Neural cell (in vitro differentiated cells): ENCODE measurements around the gene ENPEP. TPM values are rescaled to one million over a fixed set of nuclear protein-coding genes. Genes with fewer than 3 reads are reported as not detected.

Experiments
- H2AFZ ChIP-seq: fragments of 200-600, 300-800 bp; sonication (generic), shearing (Covaris generic); 2 replicates; pipeline ENCODE4 v1.6.0; 2014; ENCODE audit warnings: low read depth, mild to moderate bottlenecking, antibody characterized with exemption, low read length, moderate library complexity
- H3F3A ChIP-seq: fragments of 200-600 bp; shearing (Covaris generic); 2 replicates; pipeline ENCODE4 v1.6.1; 2016; ENCODE audit warnings: mild to moderate bottlenecking, moderate library complexity, mixed read lengths, antibody characterized with exemption, low read length; ENCODE audit not compliant: insufficient read depth, poor library complexity, severe bottlenecking
- H3K27ac ChIP-seq: fragments of 200-600, 300-800 bp; sonication (generic), shearing (Covaris generic); 2 replicates; pipeline ENCODE4 v1.5.1; 2014; ENCODE audit warnings: mild to moderate bottlenecking, low read length, moderate library complexity
- H3K27me3 ChIP-seq: fragments of 300-800, 200-600 bp; sonication (generic), shearing (Covaris generic); 2 replicates; pipeline ENCODE4 v1.6.0; 2014; ENCODE audit warnings: mild to moderate bottlenecking, low read depth, low read length, moderate library complexity; ENCODE audit not compliant: insufficient read depth
- H3K36me3 ChIP-seq: fragments of 300-800, 200-600 bp; sonication (generic), shearing (Covaris generic); 2 replicates; pipeline ENCODE4 v1.5.1; 2014; ENCODE audit warnings: mild to moderate bottlenecking, antibody characterized with exemption, low read length, moderate library complexity; ENCODE audit not compliant: insufficient read depth
- H3K4me2 ChIP-seq: fragments of 300-800, 200-600 bp; sonication (generic), shearing (Covaris generic); 2 replicates; pipeline ENCODE4 v1.6.0; 2014; ENCODE audit warnings: mild to moderate bottlenecking, low read length
- H3K4me3 ChIP-seq: fragments of 300-800, 200-600 bp; sonication (generic), shearing (Covaris generic); 2 replicates; pipeline ENCODE4 v1.5.1; 2014; ENCODE audit warnings: mild to moderate bottlenecking, low read length, moderate library complexity
- H3K79me2 ChIP-seq: fragments of 200-600 bp; shearing (Covaris generic); replicated peaks from 2 replicates; pipeline ENCODE4 v1.6.0; 2014; ENCODE audit warnings: mild to moderate bottlenecking, low read length, moderate library complexity; ENCODE audit not compliant: insufficient read depth
- H3K9ac ChIP-seq: fragments of 300-800, 200-600 bp; sonication (generic), shearing (Covaris generic); 2 replicates; pipeline ENCODE4 v1.6.1; 2016; ENCODE audit warnings: mild to moderate bottlenecking, low read length, mixed read lengths
- H3K9me2 ChIP-seq: fragments of 200-600 bp; shearing (Covaris generic); 2 replicates; pipeline ENCODE4 v1.6.1; 2016; ENCODE audit warnings: mild to moderate bottlenecking, low read length, mixed read lengths; ENCODE audit not compliant: insufficient read depth
- H3K9me3 ChIP-seq: fragments of 200-600, 300-800 bp; sonication (generic), shearing (Covaris generic); 2 replicates; pipeline ENCODE4 v1.6.1; 2016; ENCODE audit warnings: mild to moderate bottlenecking, mixed run types, low read length, moderate library complexity, mixed read lengths
- H4K20me1 ChIP-seq: fragments of 200-600 bp; shearing (Covaris generic); 2 replicates; pipeline ENCODE4 v1.6.1; 2016; ENCODE audit warnings: mild to moderate bottlenecking, mixed run types; ENCODE audit not compliant: insufficient read depth
- EP300 ChIP-seq: fragments of 450-650 bp; conservative IDR thresholded peaks from 2 replicates; pipeline ENCODE4 v1.6.1; 2014; ENCODE audit warnings: antibody characterized with exemption, mild to moderate bottlenecking, moderate library complexity; ENCODE audit not compliant: poor library complexity, severe bottlenecking
- EZH2 ChIP-seq: fragments of 200-600, 300-800 bp; shearing (Covaris generic), sonication (generic); IDR thresholded peaks from 2 replicates; pipeline ENCODE4 v1.6.1; 2014; ENCODE audit warnings: antibody characterized with exemption, low read length, borderline replicate concordance, mild to moderate bottlenecking; ENCODE audit not compliant: insufficient read depth, poor library complexity, severe bottlenecking
- MXI1 ChIP-seq: fragments of 450-650 bp; conservative IDR thresholded peaks from 2 replicates; pipeline ENCODE4 v1.6.1; 2014; ENCODE audit warnings: antibody characterized with exemption, mild to moderate bottlenecking; ENCODE audit not compliant: poor library complexity, severe bottlenecking
- POLR2AphosphoS5 ChIP-seq: IDR thresholded peaks from 2 replicates; pipeline ENCODE4 v1.6.1; 2012
- RAD21 ChIP-seq: fragments of 450-650 bp; conservative IDR thresholded peaks from 2 replicates; pipeline ENCODE4 v1.6.1; 2014; ENCODE audit warnings: antibody characterized with exemption, mild to moderate bottlenecking, moderate library complexity
- REST ChIP-seq: IDR thresholded peaks from 2 replicates; pipeline ENCODE4 v1.6.1; 2012; ENCODE audit warnings: borderline replicate concordance
- SMC3 ChIP-seq: fragments of 450-650 bp; conservative IDR thresholded peaks from 2 replicates; pipeline ENCODE4 v1.6.1; 2014; ENCODE audit warnings: antibody characterized with exemption, mild to moderate bottlenecking, moderate library complexity; ENCODE audit not compliant: poor library complexity
- TAF1 ChIP-seq: IDR thresholded peaks from 2 replicates; pipeline ENCODE4 v1.6.1; 2012; ENCODE audit warnings: low read depth
- polyA plus RNA-seq: library from polyadenylated mRNA; depleted of rRNA; stranded (reverse); fragments of >200 nt; gene quantifications from 2 replicates; pipeline ENCODE4 v1.2.3, GENCODE V29; 2014
- TF ChIP-seq, protein P1 (sequence below): fragments of 450-650 bp; IDR thresholded peaks from 2 replicates; pipeline ENCODE4 v1.5.1; 2014; ENCODE audit warnings: antibody characterized with exemption, mild to moderate bottlenecking, moderate library complexity; ENCODE audit not compliant: poor library complexity, severe bottlenecking

ENPEP gene
- polyA plus RNA-seq, 1 donor from 2014 or later: 0.06 TPM

GRCh38 chr4:110484767-110485166 lies 8.8 kb downstream of the ENPEP start:
- Histone ChIP-seq H3K4me3 (no peak overlapping the region), H3K27me3 (no peaks in the 10 kb centered on the region), H3K79me2 (no peaks in the 10 kb centered on the region), H2AFZ (no peak overlapping the region), H3K36me3 (no peaks in the 10 kb centered on the region), H3K9ac (no peak overlapping the region), H3K4me2 (no peak overlapping the region), H3K9me2 (no peaks in the 10 kb centered on the region), H3K9me3 (no peaks in the 10 kb centered on the region), H4K20me1 (no peaks in the 10 kb centered on the region), H3K27ac (no peak overlapping the region), H3F3A (no peaks in the 10 kb centered on the region)
- TF ChIP-seq EZH2 (no peak), EP300 (no peak), REST (no peak), POLR2AphosphoS5 (no peak), MXI1 (no peak), SMC3 (no peak), RAD21 (no peak), TAF1 (no peak)
- TF ChIP-seq, protein P1, sequence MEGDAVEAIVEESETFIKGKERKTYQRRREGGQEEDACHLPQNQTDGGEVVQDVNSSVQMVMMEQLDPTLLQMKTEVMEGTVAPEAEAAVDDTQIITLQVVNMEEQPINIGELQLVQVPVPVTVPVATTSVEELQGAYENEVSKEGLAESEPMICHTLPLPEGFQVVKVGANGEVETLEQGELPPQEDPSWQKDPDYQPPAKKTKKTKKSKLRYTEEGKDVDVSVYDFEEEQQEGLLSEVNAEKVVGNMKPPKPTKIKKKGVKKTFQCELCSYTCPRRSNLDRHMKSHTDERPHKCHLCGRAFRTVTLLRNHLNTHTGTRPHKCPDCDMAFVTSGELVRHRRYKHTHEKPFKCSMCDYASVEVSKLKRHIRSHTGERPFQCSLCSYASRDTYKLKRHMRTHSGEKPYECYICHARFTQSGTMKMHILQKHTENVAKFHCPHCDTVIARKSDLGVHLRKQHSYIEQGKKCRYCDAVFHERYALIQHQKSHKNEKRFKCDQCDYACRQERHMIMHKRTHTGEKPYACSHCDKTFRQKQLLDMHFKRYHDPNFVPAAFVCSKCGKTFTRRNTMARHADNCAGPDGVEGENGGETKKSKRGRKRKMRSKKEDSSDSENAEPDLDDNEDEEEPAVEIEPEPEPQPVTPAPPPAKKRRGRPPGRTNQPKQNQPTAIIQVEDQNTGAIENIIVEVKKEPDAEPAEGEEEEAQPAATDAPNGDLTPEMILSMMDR: no peak

DNA sequence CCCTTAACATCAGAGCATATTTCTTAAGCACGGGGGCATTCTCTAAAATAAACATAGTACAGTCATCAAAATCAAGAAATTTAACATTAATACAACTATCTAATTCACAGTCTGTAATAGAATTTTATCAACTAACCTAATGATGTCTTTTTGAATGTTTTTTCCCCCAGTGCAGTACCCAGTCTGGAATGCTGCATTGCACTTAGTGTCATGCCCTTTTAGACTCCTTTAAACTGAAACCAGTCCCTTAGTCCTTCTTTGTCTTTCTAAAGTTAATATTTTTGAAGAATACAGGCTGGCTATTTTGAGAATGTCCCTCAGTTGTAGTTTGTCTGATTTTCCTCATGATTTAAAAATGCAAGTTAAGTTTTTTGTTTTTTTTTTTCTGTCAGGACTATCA lies 9.5 kb downstream of the ENPEP start:
- Histone ChIP-seq H3K4me2 (no peak overlapping the region), H4K20me1 (no peaks in the 10 kb centered on the region), H3K27ac (no peak overlapping the region), H2AFZ (no peak overlapping the region), H3K36me3 (no peaks in the 10 kb centered on the region), H3K27me3 (no peaks in the 10 kb centered on the region), H3K4me3 (no peak overlapping the region), H3K9me2 (no peaks in the 10 kb centered on the region), H3K79me2 (no peaks in the 10 kb centered on the region), H3K9me3 (no peaks in the 10 kb centered on the region), H3K9ac (no peak overlapping the region), H3F3A (no peaks in the 10 kb centered on the region)
- TF ChIP-seq, protein P1: no peak
- TF ChIP-seq EZH2: no peak
- TF ChIP-seq REST: no peak
- TF ChIP-seq TAF1: no peak
- TF ChIP-seq SMC3: no peak
- no peak for TF ChIP-seq RAD21
